Esophagus muscularis mucosa (tissue), 4 donors: ENCODE results near the gene DOK6. TPM values are rescaled to one million over a fixed set of nuclear protein-coding genes. Genes with fewer than 3 reads are reported as not detected.

Experiments
- DNase-seq: peaks from one replicate; pipeline ENCODE4 v3.0.0-alpha.2; 2017; ENCODE audit errors: extremely low spot score
- H3K27ac ChIP-seq, 4 donors: fragments of 200-600 bp; sonication (generic); replicated peaks in 1 of 4; 1 replicate in 3 of 4; 2 replicates in 1 of 4; pipeline ENCODE4 v1.5.1; 2016 to 2019; ENCODE audit warnings: mild to moderate bottlenecking in 1 of 4
- H3K27me3 ChIP-seq, 4 donors: fragments of 200-600 bp; sonication (generic); one replicate each; pipeline versions ENCODE4 v1.5.1 to v1.6.0; 2016 to 2019
- H3K36me3 ChIP-seq, 4 donors: fragments of 200-600 bp; sonication (generic); one replicate each; pipeline ENCODE4 v1.5.1; 2016 to 2019
- H3K4me1 ChIP-seq, 4 donors: fragments of 200-600 bp; sonication (generic); one replicate each; pipeline ENCODE4 v1.5.1; 2016 to 2019
- H3K4me3 ChIP-seq, 4 donors: fragments of 200-600 bp; sonication (generic); 1 replicate in 2 of 4; 2 replicates in 2 of 4; pipeline ENCODE4 v1.5.1; 2016 to 2019; ENCODE audit warnings: mild to moderate bottlenecking in 4 of 4, moderate library complexity in 1 of 4
- H3K9me3 ChIP-seq, 4 donors: fragments of 200-600 bp; sonication (generic); 1 replicate in 3 of 4; 2 replicates in 1 of 4; pipeline ENCODE4 v1.5.1; 2016 to 2019
- EP300 ChIP-seq: sonication (generic); formaldehyde crosslinking; IDR thresholded peaks from one replicate; pipeline ENCODE4 v1.6.1; 2017; ENCODE audit warnings: antibody characterized with exemption
- POLR2A ChIP-seq: fragments of 450-650 bp; IDR thresholded peaks from one replicate; pipeline ENCODE4 v1.6.1; 2017; ENCODE audit warnings: antibody characterized with exemption, moderate library complexity, mild to moderate bottlenecking, low read depth
- POLR2AphosphoS5 ChIP-seq, 2 donors: sonication (generic); formaldehyde crosslinking; IDR thresholded peaks; one replicate each; pipeline ENCODE4 v1.6.1; 2017; ENCODE audit warnings: antibody characterized with exemption in 2 of 2
- WGBS: methylation state at CpG from one replicate; pipeline ENCODE4 v1.1.5; 2018; 5-methylcytosine and 5-hydroxymethylcytosine counted together
- intact Hi-C: fragments of 100-400 bp; cut with DNase I; formaldehyde crosslinking; loops from one replicate; pipeline ENCODE4 v1.15.1; 2023
- total RNA-seq, 4 donors: library from RNA; depleted of rRNA; stranded (reverse); fragments of >200 nt; gene quantifications; one replicate each; pipeline versions ENCODE4 v1.1.0 to v1.2.1, GENCODE V29; 2016
- TF ChIP-seq, protein P1 (sequence below), 3 experiments: fragments of 200-600 bp in 2 of 3; fragments of 450-650 bp in 1 of 3; sonication (generic) in 2 of 3; IDR thresholded peaks; one replicate each; pipeline ENCODE4 v1.5.1; 2017 to 2019; ENCODE audit warnings: antibody characterized with exemption in 3 of 3, mild to moderate bottlenecking in 2 of 3, moderate library complexity in 1 of 3

DOK6 gene
- total RNA-seq, 4 donors from 2014 or later: 0.83 to 4.1 (median 1.9) TPM

DNA sequence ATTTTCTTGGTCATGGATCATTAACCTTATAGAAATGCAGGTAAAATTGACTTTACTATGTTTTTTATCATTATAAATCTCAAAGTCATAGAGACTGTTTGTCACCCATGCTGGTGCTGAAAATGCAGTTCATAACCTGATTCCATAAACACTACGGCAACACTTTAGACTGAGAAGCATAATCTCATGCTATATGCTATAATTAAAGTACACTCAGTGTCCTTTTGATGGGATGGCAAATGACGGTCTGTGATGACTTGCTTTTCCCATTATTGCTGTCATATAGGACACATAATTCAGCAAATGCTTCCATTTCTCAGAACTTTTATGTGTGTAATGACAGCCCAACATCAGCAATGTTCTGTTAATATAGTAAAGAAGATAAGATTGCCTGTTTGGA lies 384.1 kb downstream of the DOK6 start:
- H3K27me3 ChIP-seq: no peaks in the 10 kb centered on the region
- TF ChIP-seq EP300 (no peak), POLR2A (no peak), POLR2AphosphoS5 (IDR thresholded peaks at IDR 0.05) (no peak)
- TF ChIP-seq, protein P1, sequence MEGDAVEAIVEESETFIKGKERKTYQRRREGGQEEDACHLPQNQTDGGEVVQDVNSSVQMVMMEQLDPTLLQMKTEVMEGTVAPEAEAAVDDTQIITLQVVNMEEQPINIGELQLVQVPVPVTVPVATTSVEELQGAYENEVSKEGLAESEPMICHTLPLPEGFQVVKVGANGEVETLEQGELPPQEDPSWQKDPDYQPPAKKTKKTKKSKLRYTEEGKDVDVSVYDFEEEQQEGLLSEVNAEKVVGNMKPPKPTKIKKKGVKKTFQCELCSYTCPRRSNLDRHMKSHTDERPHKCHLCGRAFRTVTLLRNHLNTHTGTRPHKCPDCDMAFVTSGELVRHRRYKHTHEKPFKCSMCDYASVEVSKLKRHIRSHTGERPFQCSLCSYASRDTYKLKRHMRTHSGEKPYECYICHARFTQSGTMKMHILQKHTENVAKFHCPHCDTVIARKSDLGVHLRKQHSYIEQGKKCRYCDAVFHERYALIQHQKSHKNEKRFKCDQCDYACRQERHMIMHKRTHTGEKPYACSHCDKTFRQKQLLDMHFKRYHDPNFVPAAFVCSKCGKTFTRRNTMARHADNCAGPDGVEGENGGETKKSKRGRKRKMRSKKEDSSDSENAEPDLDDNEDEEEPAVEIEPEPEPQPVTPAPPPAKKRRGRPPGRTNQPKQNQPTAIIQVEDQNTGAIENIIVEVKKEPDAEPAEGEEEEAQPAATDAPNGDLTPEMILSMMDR (IDR thresholded peaks at IDR 0.05): no peak
- intact Hi-C loops: no loop called here
- no peak overlapping the region for H3K4me3 ChIP-seq
- H3K36me3 ChIP-seq: no peaks in the 10 kb centered on the region
- DNase-seq: no peak
- WGBS: 97% methylated on average over 2 of the region's 2 CpGs
- no peak overlapping the region for H3K27ac ChIP-seq
- H3K9me3 ChIP-seq: no peaks in the 10 kb centered on the region
- no peaks in the 10 kb centered on the region for H3K4me1 ChIP-seq

DNA sequence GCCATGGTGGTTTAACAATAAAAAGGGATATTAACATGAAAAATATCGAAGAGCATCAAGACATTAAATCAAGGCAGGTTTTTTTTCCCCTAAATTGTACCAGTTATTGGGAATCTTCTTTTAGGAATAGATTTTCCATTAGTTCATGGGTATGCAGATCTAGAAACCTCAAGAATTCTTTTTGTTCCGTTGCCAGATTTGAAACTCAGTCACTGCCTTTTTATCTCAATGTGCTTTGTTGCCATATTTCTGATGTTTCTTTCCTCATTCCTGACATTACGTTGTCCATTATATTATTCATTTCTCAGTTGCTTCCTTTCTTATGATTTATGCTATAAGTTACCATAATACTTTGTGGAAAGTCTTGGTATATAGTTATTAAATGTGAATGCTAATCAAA lies 384.8 kb downstream of the DOK6 start:
- Histone ChIP-seq H3K27me3 (no peaks in the 10 kb centered on the region), H3K4me1 (no peaks in the 10 kb centered on the region), H3K4me3 (no peak overlapping the region), H3K9me3 (no peaks in the 10 kb centered on the region), H3K36me3 (no peaks in the 10 kb centered on the region), H3K27ac (no peak overlapping the region)
- intact Hi-C loops: no loop called here
- DNase-seq: no peak
- TF ChIP-seq POLR2A (no peak), POLR2AphosphoS5 (IDR thresholded peaks at IDR 0.05) (no peak)
- 90% methylated on average over 3 of the region's 3 CpGs for WGBS

DNA sequence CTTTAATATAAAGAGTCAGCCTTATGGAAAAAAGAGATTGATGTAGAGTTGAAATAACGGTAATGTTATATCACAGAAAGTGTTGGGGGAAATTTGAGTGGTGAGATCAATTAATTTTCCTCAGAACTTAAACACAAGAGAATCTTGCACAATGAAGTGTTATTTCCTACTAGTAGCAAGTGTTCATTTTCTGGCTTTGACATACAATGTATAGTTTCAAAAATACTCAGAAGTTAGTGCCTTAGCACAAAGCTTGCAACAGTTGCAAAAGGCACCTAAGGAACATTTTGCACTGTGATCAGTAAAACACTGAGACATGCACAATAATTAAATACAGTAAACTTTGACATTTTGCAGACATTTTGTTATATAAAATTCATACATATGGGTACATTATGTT lies 385.7 kb downstream of the DOK6 start:
- H3K9me3 ChIP-seq: no peaks in the 10 kb centered on the region
- H3K27ac ChIP-seq: no peak overlapping the region
- H3K27me3 ChIP-seq: no peaks in the 10 kb centered on the region
- no peak overlapping the region for H3K4me3 ChIP-seq
- WGBS: 85% methylated on average over 1 of the region's 1 CpG
- intact Hi-C loops: no loop called here
- DNase-seq: no peak
- H3K36me3 ChIP-seq: no peaks in the 10 kb centered on the region
- TF ChIP-seq, protein P1 (IDR thresholded peaks at IDR 0.05): no peak
- no peak for TF ChIP-seq POLR2A
- H3K4me1 ChIP-seq: no peaks in the 10 kb centered on the region

DNA sequence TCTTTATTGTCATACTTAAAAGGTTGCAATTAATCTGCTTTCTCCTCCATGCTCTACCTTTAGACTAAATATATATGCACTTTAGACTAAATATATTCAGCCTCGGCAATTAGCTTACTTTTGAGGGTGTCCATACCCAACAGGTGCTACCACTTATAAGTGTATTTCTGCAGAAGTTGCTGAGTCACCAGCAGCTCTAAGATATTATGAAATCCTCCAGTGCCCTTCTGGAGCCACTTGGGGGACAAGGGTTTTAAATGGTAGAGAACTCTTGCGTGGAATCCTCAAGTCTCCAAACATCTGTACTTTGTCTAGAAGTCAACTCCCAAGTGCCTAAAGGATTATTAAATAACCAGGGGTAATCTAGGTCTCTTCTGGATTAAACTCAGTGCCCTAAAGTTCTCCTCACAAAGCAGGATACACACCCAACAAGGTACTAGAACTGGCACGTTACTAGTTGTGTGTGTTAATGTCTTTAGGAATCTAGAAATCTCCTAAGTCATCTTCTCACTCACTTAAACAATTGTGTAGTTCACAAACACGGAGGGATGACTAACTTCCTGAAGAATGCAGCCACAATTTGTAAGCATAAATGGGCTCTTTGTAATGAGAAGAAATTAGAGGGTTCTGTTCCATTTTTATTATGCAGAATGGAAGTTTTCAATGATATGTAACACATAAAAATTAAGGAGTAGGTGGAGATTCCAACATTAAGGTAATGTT lies 387.3 kb downstream of the DOK6 start:
- H3K27ac ChIP-seq: no peak overlapping the region
- H3K4me1 ChIP-seq: no peaks in the 10 kb centered on the region
- H3K27me3 ChIP-seq: no peaks in the 10 kb centered on the region
- intact Hi-C loops: no loop called here
- H3K9me3 ChIP-seq: no peaks in the 10 kb centered on the region
- 71% methylated on average over 4 of the region's 4 CpGs for WGBS
- no peaks in the 10 kb centered on the region for H3K36me3 ChIP-seq
- DNase-seq: no peak
- TF ChIP-seq POLR2AphosphoS5 (IDR thresholded peaks at IDR 0.05) (no peak), POLR2A (no peak), EP300 (no peak)
- TF ChIP-seq, protein P1 (IDR thresholded peaks at IDR 0.05): no peak
- H3K4me3 ChIP-seq: no peak overlapping the region

DNA sequence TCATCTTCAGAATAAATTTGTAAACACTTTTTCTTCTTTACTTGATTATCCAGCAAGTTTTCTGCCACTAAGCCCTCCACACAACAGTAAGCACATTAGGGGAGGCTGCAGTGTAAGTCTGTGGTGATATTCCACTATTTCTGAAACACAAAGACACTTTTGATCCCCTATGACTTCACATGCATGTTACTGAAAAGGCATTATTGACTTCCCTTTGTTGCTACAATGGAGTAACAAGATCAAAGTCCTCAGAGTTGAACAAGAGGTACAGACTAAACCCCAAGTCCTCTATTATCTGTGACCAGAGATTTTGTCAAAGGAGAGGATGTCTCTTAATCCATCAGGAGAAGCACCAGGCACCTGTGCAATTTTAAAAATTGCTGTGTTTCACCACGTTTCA lies 389.1 kb downstream of the DOK6 start:
- Histone ChIP-seq H3K36me3 (no peaks in the 10 kb centered on the region), H3K4me1 (no peaks in the 10 kb centered on the region), H3K27ac (no peak overlapping the region), H3K4me3 (no peak overlapping the region), H3K27me3 (no peaks in the 10 kb centered on the region), H3K9me3 (no peaks in the 10 kb centered on the region)
- no peak for DNase-seq
- 85% methylated on average over 1 of the region's 1 CpG for WGBS
- TF ChIP-seq EP300: no peak
- TF ChIP-seq POLR2A: no peak
- TF ChIP-seq, protein P1 (IDR thresholded peaks at IDR 0.05): no peak
- no peak for TF ChIP-seq POLR2AphosphoS5 (IDR thresholded peaks at IDR 0.05)
- intact Hi-C loops: no loop called here
